ENCODE measurements around the gene ZNF865.

Gene ZNF865

GRCh38 chr19:55644842-55645511, 39.5 kb downstream of the ZNF865 start:
- no peak for DNase-seq (ENCODE audit: low read depth)

DNA sequence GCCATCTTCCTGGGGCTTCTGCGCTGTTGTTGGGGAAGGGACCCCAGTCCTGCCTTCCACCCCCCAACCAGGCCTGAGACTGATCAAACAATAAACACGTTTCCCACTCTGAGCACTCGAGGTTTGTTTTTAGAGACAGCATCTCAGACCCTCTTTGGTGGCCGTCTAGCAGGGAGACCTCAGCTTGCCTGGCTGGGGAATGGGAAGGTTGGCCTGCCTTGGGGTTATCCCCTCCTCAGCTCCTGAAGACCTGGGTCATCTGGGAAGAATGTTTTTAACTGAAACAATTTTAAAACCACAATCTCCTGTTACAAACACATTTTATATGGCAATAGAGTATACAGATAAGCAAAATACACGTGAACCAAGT, 40.0 kb downstream of the ZNF865 start:
- DNase-seq (ENCODE audit: low read depth) = no peak

- DNase-seq (ENCODE audit: low read depth) = no peak
Observed at GRCh38 chr19:55646889-55647731, 41.7 kb downstream of the ZNF865 start.

DNA sequence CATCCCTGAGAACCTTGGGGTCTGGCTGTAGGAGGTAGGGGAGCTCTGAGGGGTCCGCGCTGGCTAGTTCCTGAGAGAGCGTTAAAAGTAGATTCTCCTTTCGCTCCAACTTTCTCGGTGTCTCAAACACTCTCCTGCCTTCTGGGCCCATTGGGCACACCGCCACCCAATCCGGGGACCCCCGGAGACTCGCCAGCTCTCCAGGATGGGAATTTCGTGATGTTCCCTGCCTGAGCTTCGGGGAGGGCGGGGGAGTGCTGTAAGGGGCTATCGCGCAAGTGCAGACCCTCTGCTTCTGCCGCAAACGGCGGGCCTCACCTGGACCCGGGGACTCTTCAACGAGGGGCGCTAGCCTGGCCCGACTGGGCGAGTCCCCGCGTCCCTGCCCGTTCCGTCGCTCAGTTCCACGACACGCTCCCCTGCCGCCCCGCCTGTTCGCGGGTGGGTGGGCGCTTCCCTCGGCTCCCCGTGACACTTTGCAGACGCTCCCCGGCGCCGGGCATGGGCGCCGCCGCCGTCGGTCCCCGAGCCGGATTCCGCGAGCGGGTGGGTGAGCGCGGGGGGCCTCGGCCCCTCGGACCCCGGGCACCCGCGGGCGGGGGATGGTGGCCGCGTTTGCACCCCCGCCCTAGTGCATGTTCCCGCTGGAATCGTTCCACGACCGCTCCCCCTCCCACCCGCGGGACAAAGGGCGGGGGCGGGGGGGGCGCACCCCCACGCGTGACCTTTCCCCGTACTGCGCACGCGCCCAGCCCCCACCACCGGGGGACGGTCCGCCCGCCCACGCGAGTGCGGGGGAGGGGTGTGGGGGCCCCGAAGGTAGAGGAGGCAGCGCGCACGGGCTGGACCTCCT, 42.5 kb downstream of the ZNF865 start, which contains the start of gene CCDC106:
CCDC106 (plus strand) TSS at position 481 of the 853 bp plus-strand sequence. CDS start 835 bp downstream, outside the sequence.
- DNase-seq (ENCODE audit: low read depth) = no peak

GRCh38 chr19:55648585-55649267, 43.3 kb downstream of the ZNF865 start:
- DNase-seq (ENCODE audit: low read depth) = no peak

GRCh38 chr19:55649268-55650125, 44.0 kb downstream of the ZNF865 start:
- no peak for DNase-seq (ENCODE audit: low read depth)

DNA sequence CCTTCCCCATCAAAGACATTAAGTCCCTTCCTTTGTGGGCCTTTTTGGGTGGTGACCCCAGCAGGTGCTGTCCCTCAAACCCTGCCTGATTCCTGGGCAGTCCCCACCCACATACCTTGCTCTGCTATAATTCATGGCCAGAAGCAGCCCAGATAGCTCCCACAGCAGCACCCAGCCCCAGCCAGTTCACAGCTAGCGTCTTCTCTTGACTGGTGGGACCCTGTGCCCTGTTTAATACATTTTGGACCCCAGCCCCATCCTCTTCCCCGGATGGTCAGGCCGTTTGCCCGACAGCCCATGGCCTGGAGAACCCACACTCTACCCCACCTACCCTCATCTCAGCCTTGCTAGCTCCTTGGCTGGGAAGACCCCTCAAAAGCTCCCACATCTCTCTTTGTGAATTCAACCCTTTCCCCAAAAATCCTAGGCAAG, 44.7 kb downstream of the ZNF865 start:
- DNase-seq (ENCODE audit: low read depth) = no peak

- no peak for DNase-seq (ENCODE audit: low read depth)
Observed at GRCh38 chr19:55650602-55651230, 45.3 kb downstream of the ZNF865 start.

DNA sequence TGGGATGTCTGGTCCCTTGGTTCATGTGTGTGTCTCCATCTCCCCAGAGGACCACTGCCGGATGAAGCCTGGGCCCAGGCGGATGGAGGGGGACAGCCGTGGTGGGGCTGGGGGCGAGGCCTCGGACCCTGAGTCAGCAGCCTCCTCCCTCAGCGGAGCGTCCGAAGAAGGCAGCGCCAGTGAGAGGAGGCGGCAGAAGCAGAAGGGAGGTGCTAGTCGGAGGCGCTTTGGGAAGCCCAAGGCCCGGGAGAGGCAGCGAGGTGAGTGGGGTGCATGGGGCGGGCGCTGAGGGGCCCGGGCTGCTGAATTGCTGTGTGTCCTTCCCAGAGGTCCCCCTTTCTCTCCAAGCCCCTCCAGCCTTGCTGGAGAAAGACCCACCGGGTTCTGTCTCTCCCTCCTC, 45.8 kb downstream of the ZNF865 start:
- no peak for DNase-seq (ENCODE audit: low read depth)

- DNase-seq (ENCODE audit: low read depth) = no peak
Observed at GRCh38 chr19:55652311-55653128, 47.1 kb downstream of the ZNF865 start.

DNA sequence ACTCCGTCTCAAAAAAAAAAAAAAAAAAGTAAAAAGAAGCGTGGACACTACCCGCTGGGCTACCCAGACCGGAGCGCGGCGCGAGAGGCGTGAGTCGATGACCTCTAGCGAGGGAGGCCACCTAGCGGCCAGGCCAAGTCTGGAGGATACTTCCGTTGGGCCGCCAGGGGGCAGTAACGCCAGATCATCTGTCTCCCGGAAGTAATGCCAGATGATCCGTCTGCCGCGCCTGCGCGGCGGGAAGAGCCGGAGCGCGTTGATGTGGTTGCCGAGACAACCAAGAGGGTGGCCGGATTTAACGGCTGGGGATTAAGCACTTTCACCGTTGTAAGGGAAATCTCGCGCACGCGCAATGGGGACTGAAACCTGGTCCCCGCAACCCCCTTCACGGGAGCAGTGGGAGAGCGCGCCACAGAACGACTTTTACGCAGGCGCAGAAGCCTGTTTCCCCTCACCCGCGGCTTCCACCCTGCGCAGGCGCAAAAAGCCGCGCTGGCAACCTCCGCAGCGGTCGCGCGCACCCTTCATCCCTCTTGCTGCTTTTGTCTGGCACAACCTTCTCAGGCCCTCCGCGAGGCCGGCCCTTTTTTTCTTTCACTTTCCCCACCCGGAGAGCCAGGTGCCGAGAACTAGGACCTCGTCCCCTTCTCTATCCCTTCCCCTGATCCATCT, 48.3 kb downstream of the ZNF865 start:
- DNase-seq (ENCODE audit: low read depth) = peak; percentile 96

- DNase-seq (ENCODE audit: low read depth) = peak; percentile 99
Observed at GRCh38 chr19:55654323-55654867, 48.9 kb downstream of the ZNF865 start.

GRCh38 chr19:55654868-55655647, 49.6 kb downstream of the ZNF865 start, which contains the start of gene U2AF2:
Gene U2AF2 (plus strand): TSS chr19:55655035. CDS start chr19:55655105, 70 bp downstream.
- DNase-seq (ENCODE audit: low read depth) = no peak

DNA sequence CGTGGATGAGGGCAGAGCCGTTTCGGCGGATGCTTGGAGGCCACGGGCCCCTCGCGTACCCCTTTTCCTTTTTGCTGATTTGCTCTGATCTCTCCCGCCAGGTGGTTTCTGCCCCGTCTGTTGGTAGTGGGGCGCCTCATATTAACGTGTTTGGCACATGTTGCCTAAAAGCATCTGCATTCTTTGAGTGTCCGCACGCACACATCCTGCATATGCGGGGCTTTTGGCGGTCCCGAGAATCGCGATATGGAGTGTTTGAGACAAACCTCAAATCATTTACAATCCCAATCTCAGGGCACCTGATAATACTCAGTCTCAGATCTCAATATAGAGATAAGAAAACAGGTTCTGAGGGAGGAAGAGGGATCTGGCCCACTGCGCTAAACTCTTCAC, 50.2 kb downstream of the ZNF865 start:
- DNase-seq (ENCODE audit: low read depth) = no peak

DNA sequence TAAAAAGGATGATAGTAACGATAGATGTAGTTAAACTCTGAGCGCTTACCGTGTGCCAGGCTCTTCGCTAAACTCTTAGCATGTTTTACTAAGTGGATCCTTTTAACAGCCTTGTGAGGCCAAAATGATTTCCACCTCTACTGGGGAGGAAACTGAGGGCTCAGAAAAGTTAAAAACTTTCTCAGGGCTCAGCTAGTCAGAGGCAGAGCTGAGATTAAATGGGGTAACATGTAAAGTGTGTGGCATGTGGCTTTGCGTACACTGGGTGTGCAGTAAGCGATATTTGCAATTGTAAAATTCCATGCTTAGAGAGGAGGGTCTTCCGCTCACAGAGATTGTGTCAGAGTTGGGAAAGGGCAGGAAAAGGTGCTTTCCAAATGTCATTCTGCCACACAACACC, 51.1 kb downstream of the ZNF865 start:
- no peak for DNase-seq (ENCODE audit: low read depth)

DNA sequence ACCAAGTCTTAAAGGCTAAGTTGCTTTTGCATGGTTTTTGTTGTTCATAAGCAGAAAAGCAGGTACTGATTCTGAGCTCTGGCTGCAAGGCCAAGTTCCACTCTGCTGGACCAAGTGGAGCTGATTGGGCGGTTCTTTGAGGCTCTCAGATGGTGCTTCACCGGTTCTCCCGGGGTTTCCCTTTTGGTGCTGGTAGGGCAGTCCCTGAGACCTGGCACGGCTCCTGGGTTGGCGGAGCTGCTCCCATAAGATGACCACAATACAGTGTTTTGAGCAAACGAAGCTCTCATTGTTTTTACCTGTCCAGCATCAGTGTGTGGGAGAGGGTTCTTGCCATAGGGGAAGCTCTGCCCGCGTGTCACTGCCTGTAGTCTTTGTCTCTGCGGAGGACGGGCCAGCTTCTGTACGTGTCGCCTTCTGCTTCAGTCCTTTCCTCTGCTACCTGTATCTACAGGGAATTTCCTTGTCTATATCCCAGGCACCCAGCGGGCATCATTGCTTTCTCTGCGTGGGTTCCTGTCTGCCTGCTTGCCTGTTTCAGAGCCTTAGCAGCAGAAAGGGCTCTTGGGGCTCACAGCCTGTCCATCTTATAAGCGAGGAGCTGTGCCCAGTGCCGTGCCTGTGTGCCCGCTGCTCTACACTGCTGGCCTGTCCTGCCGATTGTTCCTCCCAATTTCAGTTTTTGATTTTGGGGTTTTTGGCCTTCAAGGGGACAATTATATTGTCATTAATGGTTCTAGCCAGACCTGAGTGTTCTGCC, 51.7 kb downstream of the ZNF865 start:
- no peak for DNase-seq (ENCODE audit: low read depth)
